GM19193 (cell line): ENCODE results near the gene GLT6D1.

Experiments
- POLR2A ChIP-seq: IDR thresholded peaks from 4 replicates; pipeline ENCODE4 v1.6.1; 2011; ENCODE audit not compliant: insufficient read depth, insufficient read length; ENCODE audit errors: extremely low read depth

GLT6D1 gene

DNA sequence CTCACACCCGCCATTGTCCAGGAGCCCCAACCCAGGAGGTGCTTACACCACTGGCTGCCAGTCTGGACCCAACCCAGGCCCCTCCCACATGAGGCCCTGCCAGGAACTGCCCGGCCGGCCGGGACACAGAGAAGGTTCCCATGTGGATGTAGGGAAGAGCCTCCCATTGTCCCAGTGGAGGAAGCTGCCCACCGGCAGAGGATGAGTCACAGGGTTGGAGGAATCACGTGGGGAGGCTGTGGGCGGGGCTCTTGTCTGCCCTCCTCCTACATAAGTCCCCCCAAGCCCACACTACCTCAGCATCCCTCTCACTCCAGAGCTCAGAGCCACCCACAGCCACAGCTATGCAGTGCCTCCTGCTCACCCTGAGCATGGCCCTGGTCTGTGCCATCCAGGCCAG is 51.7 kb downstream of the GLT6D1 start:
- TF ChIP-seq POLR2A, result no peak

DNA sequence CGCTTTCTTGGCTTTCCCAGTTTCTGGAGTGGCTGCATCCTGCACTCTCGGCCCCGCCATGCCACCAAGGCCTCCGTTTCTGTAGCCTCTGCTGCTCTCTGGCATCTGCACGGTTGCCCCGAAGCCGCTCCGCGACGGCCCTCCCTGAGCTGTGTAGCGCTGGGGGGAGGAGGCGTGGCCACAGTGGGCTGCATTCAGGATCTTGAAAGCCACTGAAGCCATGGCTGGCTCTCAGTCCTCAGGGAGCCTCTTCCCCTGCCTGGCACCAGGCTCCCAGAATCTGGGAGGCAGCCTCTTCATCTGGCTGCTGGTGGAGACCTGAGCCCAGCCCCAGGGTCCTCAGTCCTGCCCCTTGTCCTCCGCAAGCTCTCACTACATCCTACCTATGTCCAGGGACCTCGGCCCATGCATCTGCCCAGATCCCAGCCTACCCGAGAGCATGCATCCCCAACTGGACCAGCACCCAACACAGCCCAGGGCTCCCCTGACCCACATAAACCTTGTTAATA is 52.7 kb downstream of the GLT6D1 start:
- no peak for TF ChIP-seq POLR2A

DNA sequence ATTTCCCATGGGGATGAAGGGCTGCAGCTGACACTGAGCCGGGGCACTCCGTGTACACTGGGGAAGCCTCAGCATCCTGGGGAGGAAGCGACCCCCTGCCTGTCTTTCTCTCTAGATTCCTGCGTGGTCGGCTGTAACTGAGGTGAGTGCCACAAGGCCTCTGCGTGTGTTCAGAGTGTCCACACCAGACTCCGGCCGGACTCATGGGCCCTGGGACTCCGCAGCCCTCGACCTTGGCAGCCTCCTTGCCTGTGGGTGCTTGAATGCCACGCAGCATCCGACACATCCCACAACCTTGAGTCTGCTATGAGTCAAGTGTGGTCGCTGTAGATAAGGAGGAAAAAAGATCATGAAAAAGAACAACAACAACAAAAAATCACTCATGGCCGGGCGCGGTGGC is 54.4 kb downstream of the GLT6D1 start:
- TF ChIP-seq POLR2A, result no peak

DNA sequence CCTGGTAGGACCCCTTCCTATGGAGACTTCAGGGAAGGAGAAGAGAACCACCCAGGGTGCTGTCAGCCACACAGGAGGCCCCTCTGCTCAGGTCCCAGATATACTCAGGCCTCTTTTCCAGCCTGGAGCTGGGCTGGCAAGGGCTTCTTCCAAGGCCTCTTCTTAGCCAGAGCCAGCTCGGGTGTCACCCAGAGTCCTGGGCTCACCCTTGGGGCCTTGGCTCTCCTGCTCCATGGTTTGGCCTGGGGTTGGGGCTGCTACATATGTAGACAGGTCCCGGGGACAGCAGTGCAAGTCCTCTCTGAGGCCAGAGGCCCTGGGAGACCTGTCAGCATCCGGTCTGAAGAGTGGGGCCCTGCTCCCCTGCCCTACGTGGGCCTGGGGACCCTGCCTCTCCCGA is 55.0 kb downstream of the GLT6D1 start:
- TF ChIP-seq POLR2A, result no peak

DNA sequence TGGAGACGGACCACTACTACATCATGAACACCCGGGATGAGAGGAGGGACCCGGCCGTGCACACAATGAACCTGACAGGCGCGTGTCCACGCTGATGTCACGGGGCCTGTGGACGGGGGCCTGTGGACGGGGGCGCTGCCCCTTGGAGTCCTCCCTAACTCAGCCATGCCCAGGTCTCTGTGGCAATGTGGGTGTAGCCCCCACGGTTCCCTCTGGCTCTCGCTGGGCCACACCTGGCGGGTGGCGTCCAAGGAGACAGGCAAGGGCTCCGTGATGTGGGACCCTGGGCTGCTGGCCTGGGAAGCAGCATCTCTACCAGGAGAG is 55.7 kb downstream of the GLT6D1 start:
- TF ChIP-seq POLR2A, result no peak

DNA sequence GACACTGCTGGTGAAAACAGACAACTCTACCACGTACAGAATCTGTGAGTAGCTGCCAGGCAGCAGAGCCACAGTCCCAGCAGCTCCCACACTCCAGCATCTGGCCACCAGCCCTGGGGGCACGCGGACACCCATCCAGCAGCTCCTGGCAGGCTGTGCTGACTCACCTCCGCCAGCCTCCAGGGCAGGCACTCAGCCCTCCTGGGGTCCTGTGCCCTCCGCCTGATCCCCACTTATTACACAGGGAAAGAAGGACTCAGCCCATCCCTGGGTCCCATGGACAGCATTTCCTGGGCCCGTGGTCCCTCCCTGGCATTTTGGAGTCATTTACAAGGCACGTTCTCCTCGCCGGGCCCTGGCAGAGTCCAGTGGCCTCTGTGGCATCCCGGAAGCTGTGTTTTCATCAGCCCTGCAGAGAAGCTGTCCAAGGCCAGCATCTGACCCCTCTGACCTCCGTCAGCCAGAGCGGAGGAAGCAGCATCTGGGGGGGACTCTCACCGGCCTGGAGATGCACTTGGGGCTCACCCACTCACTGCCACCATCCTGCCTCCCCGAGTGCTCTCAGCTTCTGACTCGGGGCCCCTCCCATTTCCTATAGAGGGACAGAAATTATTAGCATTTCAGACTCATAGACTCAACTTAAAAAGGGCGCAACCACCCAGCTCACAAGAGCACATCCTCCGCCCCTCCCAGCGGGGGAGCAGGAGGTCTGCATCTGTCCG is 56.2 kb downstream of the GLT6D1 start:
- no peak for TF ChIP-seq POLR2A

DNA sequence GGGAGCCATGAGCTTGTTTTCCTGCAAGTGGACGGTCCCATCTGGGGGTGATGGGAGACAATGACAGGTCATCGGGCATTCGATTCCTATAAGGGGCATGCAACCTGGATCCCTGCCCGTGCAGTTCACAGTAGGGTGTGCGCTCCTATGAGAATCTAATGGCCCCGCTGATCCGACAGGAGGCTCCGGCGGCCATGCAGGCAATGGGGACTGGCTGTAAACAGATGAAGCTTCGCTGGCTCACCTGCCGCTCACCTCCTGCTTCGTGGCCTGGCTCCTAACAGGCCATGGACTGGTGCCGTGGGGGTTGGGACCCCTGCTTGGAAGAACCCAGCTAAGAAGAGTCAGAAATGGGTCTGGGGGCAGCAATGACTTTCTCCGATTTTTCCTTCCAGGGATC is 56.8 kb downstream of the GLT6D1 start:
- TF ChIP-seq POLR2A, result no peak

DNA sequence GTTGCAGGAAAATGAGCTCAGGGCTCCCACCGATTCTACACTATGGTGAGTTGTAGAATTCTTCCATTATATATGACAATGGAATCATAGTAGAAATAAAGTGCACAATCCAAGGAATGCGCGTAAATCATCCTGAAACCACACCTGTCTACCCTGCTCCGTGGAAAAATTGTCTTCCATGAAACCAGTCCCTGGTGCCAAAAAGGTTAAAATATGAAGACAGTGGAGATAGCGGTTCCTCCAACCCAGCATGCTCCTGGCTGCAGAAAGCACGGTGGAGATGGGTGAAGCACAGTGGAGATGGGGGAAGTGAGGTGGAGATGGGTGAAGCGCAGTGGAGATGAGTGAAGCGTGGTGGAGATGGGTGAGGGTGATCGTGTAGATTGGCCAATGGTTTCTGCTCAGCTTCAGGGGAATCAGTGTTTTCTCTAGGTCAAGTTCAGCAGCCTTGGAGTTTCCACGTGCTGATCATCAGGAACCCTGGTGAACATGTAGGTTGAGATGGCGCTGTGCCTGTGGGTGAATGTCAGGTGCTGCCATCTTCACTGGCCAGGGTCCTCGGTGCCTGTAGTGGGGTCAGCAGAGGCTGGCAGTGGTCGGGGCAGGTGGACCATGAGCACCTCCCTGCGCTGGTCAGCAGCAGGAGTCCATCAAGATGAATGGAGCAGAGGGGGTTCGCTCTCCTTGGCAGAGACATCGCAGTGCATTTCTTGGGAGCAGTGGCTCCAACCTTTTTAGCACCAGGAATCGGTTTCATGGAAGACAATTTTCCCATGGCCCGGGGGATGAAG is 57.5 kb downstream of the GLT6D1 start:
- TF ChIP-seq POLR2A, result no peak

DNA sequence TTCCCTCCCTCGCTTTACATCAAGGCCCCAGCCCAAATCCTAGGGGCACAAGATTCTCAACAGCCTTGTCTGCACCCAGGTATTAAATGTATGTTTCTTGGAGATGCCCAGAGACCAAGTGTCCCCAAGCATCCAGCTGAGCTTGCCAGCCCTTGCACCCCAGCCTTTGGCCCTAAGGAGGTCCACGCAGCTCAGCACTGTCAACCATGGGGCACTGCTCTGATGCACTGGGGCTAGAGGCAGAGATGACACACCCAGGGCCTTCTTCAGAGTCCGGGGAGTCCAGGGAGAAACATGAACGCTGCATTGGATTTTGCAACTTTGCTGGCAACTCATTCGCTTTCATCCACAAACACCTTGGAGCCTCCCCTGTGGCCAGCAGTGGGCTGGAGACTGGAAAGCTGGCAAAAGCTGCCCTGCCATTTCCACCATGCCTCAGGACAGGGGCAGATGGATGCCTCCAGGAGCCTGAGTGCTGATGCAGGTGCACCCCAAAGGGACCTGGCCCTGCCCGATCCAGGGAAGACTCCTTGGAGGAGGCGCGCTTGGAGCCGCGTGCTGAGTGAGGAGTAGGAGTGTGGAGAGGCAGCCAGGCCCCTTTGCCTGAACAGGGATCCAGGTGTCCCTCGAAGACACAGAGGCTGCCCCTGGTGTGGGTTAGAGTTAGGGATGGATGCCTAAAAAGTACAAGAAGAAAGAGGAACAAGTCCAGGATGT is 58.5 kb downstream of the GLT6D1 start:
- TF ChIP-seq POLR2A, result no peak

DNA sequence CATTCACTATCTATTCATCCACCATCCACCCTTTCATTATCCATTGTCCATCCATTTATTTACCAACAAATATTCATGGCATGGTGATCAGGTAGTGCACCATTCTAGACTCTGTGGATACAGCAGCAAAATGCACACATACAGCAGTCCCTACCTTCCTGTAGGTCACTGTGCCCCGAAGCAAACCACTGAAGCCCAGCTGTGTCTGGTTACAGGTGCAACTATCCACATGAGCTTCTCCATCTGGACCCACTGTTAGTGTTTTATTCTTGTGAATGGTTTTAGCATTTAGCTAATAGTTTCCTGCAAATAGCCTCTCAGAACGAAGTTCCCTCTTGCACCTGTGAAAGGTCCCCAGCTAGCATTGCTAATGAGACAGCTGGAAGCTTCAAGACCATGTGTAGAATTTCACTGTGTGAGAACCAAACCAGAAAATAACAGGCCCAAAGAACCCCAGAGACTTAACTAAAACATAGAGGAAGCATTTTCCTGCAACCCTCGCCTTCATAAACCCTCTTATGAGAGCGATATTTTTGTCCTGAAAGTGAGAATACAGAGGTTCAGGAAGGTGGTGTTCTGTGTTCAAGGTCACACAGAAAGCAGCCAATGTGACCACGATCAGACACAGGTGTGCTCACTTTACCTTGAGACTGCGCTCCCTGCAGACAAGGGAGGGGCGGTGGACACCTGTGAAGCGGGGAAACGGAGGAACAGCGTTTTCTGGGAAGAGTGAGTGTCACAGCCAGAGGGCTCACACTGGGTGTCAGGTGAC is 59.3 kb downstream of the GLT6D1 start:
- no peak for TF ChIP-seq POLR2A

DNA sequence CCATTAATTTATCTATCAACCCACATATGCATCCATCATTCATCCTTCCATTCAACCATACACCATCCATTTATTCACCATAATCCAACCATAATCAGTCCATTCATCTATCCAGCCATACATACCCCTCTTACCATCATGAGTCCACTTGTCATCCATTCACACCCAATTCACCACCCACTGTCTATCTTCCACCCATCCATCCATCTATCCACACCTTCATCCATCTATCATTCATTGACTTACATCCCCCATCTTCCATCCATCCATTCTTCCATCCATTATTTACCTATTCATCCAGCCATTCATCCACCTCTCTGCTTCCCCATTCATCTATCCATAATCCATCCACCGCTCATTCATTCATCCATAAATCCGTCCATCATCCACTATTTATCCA is 60.0 kb downstream of the GLT6D1 start:
- TF ChIP-seq POLR2A, result no peak

DNA sequence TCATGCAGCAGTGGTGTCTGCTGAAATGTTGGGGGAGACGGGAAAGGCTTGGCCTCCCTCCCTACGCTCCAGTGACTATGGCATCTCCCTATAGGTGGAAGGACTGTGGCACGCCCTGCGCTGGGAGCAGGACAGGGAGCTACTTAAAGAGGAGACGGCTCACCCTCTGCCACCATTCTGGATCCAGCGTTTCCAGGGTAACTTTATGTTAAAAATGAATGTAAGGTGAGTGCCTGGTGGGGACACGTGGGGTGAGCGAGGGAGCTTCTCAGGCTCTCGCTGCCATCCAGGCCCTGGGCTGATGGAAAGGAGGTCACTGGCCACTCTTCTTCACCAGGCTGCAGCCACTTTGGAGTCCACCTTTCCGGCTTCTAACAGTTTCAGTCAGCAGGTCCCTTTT is 62.1 kb downstream of the GLT6D1 start:
- no peak for TF ChIP-seq POLR2A

DNA sequence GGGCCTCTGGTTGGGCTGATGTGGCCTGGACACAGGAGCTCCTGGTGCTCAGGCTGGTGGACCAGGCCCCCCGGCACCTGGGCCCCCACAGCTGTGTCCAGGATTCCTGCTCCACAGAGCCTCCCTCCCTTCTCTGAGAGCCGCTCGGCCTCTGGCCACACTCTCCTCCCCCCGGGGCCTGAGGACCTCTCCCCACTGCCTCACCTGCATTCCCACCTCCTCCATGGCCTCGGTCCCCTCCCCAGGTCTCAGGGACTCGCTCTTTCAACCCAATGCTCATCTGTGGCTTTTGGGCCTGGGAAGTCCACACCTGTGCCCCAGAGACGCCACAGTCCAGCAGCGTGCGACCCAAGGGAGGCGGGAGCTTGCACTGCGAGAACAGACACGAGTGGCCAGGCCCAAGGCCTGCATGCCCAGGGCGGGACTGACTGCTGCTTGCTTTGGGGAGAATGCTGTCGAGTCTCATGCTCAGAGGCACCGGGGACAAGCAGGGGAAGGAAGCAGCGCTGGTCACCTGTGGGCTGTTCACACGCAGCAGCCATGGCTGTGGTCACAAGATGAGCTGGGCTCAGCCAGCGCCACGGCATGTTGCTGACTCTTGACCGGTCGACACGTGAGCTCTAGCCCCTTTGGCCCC is 63.2 kb downstream of the GLT6D1 start:
- no peak for TF ChIP-seq POLR2A

DNA sequence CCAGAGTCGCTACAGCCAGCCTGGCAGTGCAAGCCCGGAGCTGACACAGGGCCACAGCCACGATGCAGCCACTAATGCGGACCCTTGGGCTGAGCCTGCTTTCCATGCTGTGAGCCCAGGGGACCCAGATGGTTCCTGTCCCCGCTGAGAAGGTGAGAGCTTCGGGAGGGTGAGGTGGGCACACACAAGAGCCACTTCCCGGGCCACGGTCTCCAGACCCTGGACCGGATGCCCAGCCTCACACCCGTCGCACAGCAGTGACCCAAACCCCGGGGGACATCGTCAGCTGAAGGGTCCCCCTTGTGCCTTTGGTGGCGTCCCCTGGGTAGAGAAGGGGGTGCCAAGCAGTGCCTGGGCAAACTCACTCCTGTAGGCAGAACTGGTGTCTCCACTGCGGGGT is 64.4 kb downstream of the GLT6D1 start:
- TF ChIP-seq POLR2A, result no peak
